Hepatocyte (in vitro differentiated cells): Measurements from ENCODE around the gene NXPH4. TPM values are rescaled to one million over a fixed set of nuclear protein-coding genes. Genes with fewer than 3 reads are reported as not detected.

Experiments used
- DNase-seq: peaks from one replicate; pipeline ENCODE4 v3.0.0-alpha.2; 2016; ENCODE audit warnings: low spot score
- H2AFZ ChIP-seq: fragments of 200-600 bp; sonication (generic); 2 replicates; pipeline ENCODE4 v1.6.0; 2016; ENCODE audit warnings: antibody characterized with exemption, mild to moderate bottlenecking
- H3K27ac ChIP-seq: fragments of 200-600 bp; sonication (generic); 2 replicates; pipeline ENCODE4 v1.5.1; 2016; ENCODE audit warnings: mild to moderate bottlenecking
- H3K27me3 ChIP-seq: fragments of 200-600 bp; sonication (generic); 2 replicates; pipeline ENCODE4 v1.6.1; 2016
- H3K36me3 ChIP-seq: fragments of 200-600 bp; sonication (generic); replicated peaks from 2 replicates; pipeline ENCODE4 v1.5.1; 2016; ENCODE audit warnings: low read depth; ENCODE audit not compliant: insufficient read depth
- H3K4me1 ChIP-seq: fragments of 200-600 bp; sonication (generic); 2 replicates; pipeline ENCODE4 v1.5.1; 2016; ENCODE audit warnings: mild to moderate bottlenecking, moderate library complexity; ENCODE audit not compliant: insufficient read depth
- H3K4me2 ChIP-seq: fragments of 200-600 bp; sonication (generic); 2 replicates; pipeline ENCODE4 v1.6.0; 2016
- H3K4me3 ChIP-seq: fragments of 200-600 bp; sonication (generic); 2 replicates; pipeline ENCODE4 v1.5.1; 2016; ENCODE audit warnings: mild to moderate bottlenecking
- H3K79me2 ChIP-seq: fragments of 200-600 bp; sonication (generic); 2 replicates; pipeline ENCODE4 v1.6.0; 2017; ENCODE audit warnings: mild to moderate bottlenecking
- H3K9me2 ChIP-seq: fragments of 200-600 bp; sonication (generic); replicated peaks from 2 replicates; pipeline ENCODE4 v1.6.0; 2017; ENCODE audit warnings: mild to moderate bottlenecking; ENCODE audit not compliant: insufficient read depth
- H3K9me3 ChIP-seq: fragments of 200-600 bp; sonication (generic); 2 replicates; pipeline ENCODE4 v1.5.1; 2016; ENCODE audit warnings: low read depth, mild to moderate bottlenecking
- H4K20me1 ChIP-seq: fragments of 200-600 bp; sonication (generic); 2 replicates; pipeline ENCODE4 v1.6.0; 2016; ENCODE audit warnings: mild to moderate bottlenecking; ENCODE audit not compliant: insufficient read depth, poor library complexity, severe bottlenecking
- CTCF ChIP-seq: fragments of 200-600 bp; sonication (generic); IDR thresholded peaks from 2 replicates; pipeline ENCODE4 v1.5.1; 2016; ENCODE audit warnings: antibody characterized with exemption, mild to moderate bottlenecking; ENCODE audit not compliant: poor library complexity
- EZH2 ChIP-seq: fragments of 200-600 bp; sonication (generic); IDR thresholded peaks from 2 replicates; pipeline ENCODE4 v1.6.1; 2016; ENCODE audit warnings: antibody characterized with exemption, mild to moderate bottlenecking, borderline replicate concordance
- EZH2phosphoT487 ChIP-seq: fragments of 200-600 bp; sonication (generic); IDR thresholded peaks from one replicate; pipeline ENCODE4 v1.6.1; 2018; ENCODE audit warnings: antibody characterized with exemption, mild to moderate bottlenecking, low read depth, moderate library complexity; ENCODE audit not compliant: unreplicated experiment, severe bottlenecking
- WGBS: methylation state at CpG from one replicate; pipeline ENCODE4 v1.1.6; 2016; ENCODE audit warnings: low lambda C conversion rate; ENCODE audit errors: missing lambda C conversion rate; 5-methylcytosine and 5-hydroxymethylcytosine counted together
- polyA plus RNA-seq: library from polyadenylated mRNA; unstranded; fragments of >200 nt; fragmentation: Nextera tagmentation; extraction: Ambion mirVana; gene quantifications from 2 replicates; pipeline ENCODE4 v1.2.1, GENCODE V29; 2016
- total RNA-seq: library from RNA; depleted of rRNA; stranded (reverse); fragments of >200 nt; gene quantifications from 2 replicates; pipeline ENCODE4 v1.2.3, GENCODE V29; 2014

NXPH4 gene
- total and polyA plus RNA-seq, 2 experiments from 2014 or later: 1.1 to 3.3 TPM

GRCh38 chr12:57247041-57247440 lies 30.4 kb downstream of the NXPH4 start:
- no peak overlapping the region for H3K4me2 ChIP-seq
- no peaks in the 10 kb centered on the region for H3K9me3 ChIP-seq
- H3K27me3 ChIP-seq: peaks cover 12% of the 10 kb centered on the region
- H2AFZ ChIP-seq: no peak overlapping the region
- DNase-seq: no peak
- no peak overlapping the region for H3K4me3 ChIP-seq
- H3K36me3 ChIP-seq: no peaks in the 10 kb centered on the region
- H4K20me1 ChIP-seq: peaks cover 3% of the 10 kb centered on the region
- H3K79me2 ChIP-seq: no peaks in the 10 kb centered on the region
- WGBS: 93% methylated on average over 1 of the region's 1 CpG
- no peak overlapping the region for H3K27ac ChIP-seq
- peaks cover 18% of the 10 kb centered on the region for H3K4me1 ChIP-seq
- H3K9me2 ChIP-seq: no peaks in the 10 kb centered on the region
- TF ChIP-seq EZH2: no peak
- TF ChIP-seq EZH2phosphoT487: no peak
- no peak for TF ChIP-seq CTCF

GRCh38 chr12:57248934-57249742 lies 32.5 kb downstream of the NXPH4 start:
- H3K36me3 ChIP-seq: no peaks in the 10 kb centered on the region
- no peak overlapping the region for H2AFZ ChIP-seq
- WGBS: 90% methylated on average over 7 of the region's 7 CpGs
- no peaks in the 10 kb centered on the region for H3K27me3 ChIP-seq
- no peaks in the 10 kb centered on the region for H3K9me2 ChIP-seq
- no peaks in the 10 kb centered on the region for H3K9me3 ChIP-seq
- no peak overlapping the region for H3K27ac ChIP-seq
- H3K4me2 ChIP-seq: no peak overlapping the region
- no peaks in the 10 kb centered on the region for H3K4me1 ChIP-seq
- H3K79me2 ChIP-seq: no peaks in the 10 kb centered on the region
- no peak overlapping the region for H3K4me3 ChIP-seq
- no peak for DNase-seq
- TF ChIP-seq EZH2phosphoT487: no peak
- no peak for TF ChIP-seq CTCF
- no peak for TF ChIP-seq EZH2
- H4K20me1 ChIP-seq: no peaks in the 10 kb centered on the region

- TF ChIP-seq EZH2phosphoT487: no peak
- no peak for TF ChIP-seq CTCF
- no peak for TF ChIP-seq EZH2
- H3K27me3 ChIP-seq: no peaks in the 10 kb centered on the region
- WGBS: 81% methylated on average over 3 of the region's 3 CpGs
- no peaks in the 10 kb centered on the region for H3K79me2 ChIP-seq
- no peaks in the 10 kb centered on the region for H3K36me3 ChIP-seq
- no peaks in the 10 kb centered on the region for H4K20me1 ChIP-seq
- H3K9me3 ChIP-seq: no peaks in the 10 kb centered on the region
- H3K4me1 ChIP-seq: no peaks in the 10 kb centered on the region
- H3K9me2 ChIP-seq: no peaks in the 10 kb centered on the region
- no peak for DNase-seq
- H3K27ac ChIP-seq: no peak overlapping the region
- H3K4me2 ChIP-seq: no peak overlapping the region
- no peak overlapping the region for H2AFZ ChIP-seq
- no peak overlapping the region for H3K4me3 ChIP-seq
These were observed 33.9 kb downstream of the NXPH4 start for GRCh38 chr12:57250541-57250940.
